GM21367 (cell line): ENCODE data around the gene CELF2.
"Not testable (repeated sequence)": the region's sequence is repeated elsewhere in the genome, so short reads cannot be mapped to it uniquely, and the experiment has no call there.

Experiments used
- ATAC-seq: cut with Tn5 transposase; IDR thresholded peaks from one replicate; pipeline ENCODE4 v1.9.1; 2021; ENCODE audit not compliant: unreplicated experiment

CELF2 gene

GRCh38 chr10:11336722-11337162 is 319.1 kb downstream of the CELF2 start:
- no peak for ATAC-seq

- no peak for ATAC-seq
These were observed 319.8 kb downstream of the CELF2 start for GRCh38 chr10:11337516-11337915.

- ATAC-seq, result no peak
These were observed 320.6 kb downstream of the CELF2 start for GRCh38 chr10:11338160-11338844.

- no peak for ATAC-seq
These were observed 321.3 kb downstream of the CELF2 start for GRCh38 chr10:11339013-11339412.

DNA sequence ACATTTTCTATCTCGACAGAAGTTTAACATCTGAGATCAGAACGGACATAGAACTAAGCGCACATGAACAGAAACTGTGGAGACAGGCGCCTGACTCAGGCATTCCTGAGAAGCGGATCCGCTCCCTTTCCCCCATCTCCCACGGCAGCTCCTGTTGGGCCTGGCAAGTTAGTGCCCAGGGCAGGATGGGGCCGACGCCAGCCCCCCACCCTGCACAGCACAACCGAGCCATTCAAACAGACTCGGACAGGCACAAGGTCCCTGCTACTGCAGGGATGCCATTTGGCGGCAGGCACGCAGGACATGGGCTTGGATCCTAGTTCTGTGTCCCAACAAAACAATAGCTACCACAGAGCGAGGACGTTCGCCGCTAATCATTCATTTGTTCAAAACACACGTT is 322.0 kb downstream of the CELF2 start:
- no peak for ATAC-seq

- no peak for ATAC-seq
These were observed 323.8 kb downstream of the CELF2 start for GRCh38 chr10:11341283-11341960.

DNA sequence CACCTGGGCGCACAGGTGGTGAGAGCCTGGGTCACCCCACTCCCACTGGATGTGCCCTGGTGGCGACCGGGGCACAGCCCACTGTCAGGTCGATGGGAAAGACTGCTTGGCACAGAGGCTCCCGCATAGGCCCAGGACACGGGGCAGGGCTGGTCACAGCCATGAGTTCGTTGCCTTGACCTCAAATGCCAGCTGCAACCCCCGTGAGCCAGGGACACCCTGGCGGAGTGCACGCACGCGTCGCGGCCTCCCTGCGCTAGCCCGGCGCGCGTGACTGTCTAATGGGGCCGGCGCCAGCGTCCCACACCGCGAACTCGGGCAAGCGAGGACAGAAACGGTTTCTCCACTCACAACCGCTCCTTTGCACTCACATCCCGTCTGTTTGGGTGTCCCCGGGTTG is 326.4 kb downstream of the CELF2 start:
- ATAC-seq, result no peak

GRCh38 chr10:11344550-11344949 is 326.9 kb downstream of the CELF2 start:
- ATAC-seq, result no peak

DNA sequence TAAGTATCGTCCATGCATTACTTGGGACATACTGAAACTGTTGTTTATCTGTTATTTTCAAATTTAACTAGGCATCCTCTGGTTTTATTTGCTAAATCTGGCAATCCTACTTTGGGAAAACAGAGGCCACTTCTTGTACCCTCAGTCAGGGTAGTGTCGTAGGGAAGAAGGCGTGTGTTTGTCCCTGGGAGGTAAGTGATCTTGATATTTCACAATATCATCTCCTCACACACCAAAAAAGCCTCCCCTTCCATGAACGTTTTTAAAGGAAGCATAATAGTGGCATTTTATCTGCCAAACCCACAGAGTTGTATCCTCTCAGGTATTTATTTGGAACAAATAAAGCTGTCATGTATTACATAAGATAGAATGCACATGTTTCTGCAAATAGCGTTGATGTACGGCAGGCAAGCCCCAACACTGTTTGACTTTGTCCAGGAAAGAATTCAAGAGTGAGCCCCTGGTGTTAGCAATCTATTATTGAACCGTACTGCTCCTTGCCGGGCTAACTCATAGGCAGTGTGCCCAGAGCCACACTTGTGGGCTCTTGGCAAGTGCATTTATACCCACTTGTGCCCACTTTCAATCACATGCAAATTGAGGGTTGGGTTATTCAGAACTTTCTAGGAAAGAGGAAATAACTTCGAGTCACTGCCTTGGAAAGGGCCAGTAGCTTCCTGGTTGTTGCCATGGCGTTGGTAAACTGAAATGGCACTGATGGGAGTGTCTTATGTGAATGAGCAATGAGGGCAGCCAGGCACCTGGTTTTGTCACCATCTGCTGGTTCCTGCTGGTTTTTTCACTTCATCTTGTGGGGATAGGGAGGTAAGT is 327.8 kb downstream of the CELF2 start:
- ATAC-seq, result no peak

DNA sequence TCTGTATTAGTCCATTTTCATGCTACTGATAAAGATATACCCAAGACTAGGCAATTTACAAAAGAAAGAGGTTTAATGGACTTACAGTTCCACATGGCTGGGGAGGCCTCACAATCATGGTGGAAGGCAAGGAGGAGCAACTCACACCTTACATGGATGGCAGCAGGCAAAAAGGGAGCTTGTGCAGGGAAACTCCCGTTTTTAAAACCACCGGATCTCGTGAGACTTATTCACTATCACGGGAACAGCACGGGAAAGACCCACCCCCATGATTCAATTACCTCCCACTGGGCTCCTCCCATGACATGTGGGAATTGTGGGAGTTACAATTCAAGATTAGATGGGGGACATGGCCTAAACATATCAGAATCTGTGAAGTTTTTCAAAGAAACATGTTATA is 329.9 kb downstream of the CELF2 start:
- not testable (repeated sequence) for ATAC-seq

- ATAC-seq, result no peak
These were observed 334.1 kb downstream of the CELF2 start for GRCh38 chr10:11351801-11352200.

GRCh38 chr10:11353006-11353896 is 335.6 kb downstream of the CELF2 start:
- no peak for ATAC-seq

DNA sequence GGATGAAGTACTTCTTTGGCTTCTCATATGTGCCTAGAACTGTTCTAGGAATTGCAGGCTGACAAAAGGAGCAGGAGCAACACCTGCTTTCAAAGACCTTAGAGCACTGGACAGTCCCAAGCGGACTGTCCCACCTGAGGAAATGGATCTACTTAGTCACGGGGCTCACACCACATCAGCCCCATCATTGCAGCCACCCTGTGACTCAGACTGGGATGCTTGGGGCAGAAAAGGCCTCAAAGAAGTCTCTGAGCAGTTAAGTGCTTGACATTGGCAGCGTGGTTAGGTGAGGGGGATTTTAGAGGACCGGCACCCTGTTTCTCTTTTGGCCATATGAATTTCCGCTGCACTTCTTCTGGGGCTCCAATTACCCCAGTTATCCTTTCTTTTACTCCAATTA is 337.2 kb downstream of the CELF2 start:
- no peak for ATAC-seq

GRCh38 chr10:11355592-11355991 is 337.9 kb downstream of the CELF2 start:
- ATAC-seq, result no peak

- ATAC-seq, result no peak
These were observed 339.8 kb downstream of the CELF2 start for GRCh38 chr10:11357439-11357838.

DNA sequence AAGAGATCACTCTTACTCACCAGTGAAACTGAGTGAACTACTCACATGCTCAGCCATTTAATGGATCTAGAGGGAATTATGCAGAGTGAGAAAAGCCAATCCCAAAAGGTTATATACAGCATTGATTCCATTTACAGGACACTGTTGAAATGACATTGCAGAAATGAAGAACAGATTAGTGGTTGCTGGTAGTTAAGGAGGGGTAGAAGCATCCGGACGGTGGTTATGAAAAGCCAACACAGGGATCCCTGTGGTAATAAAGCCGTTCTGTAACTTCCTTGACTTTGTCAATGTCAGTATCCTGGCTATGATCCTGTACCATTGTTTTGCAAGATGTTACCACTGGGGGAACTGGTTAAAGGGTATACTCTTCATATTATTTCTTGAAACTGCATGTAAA is 340.3 kb downstream of the CELF2 start:
- no peak for ATAC-seq

GRCh38 chr10:11358923-11359575 is 341.4 kb downstream of the CELF2 start:
- ATAC-seq, result no peak

GRCh38 chr10:11359869-11360268 is 342.2 kb downstream of the CELF2 start:
- ATAC-seq, result no peak

DNA sequence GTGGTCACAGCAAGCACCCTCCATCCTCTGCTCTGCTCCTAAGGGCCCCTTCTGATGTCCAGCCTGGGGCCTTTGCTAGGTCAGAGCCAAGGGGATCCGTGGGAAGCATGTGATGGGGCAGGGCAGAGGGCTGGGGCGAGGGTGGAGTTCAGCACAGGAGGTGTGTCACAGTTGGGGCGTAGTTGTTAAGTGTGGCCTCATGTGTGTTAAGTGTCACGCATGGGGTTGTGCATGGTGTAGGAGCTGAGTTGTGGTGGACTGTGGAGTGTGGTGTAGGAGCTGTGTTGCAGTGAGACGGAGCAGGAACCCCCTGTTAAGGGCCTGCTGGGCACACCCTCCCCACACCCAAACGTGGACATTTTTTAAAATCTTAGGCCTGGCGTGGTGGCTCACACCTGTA is 345.8 kb downstream of the CELF2 start:
- no peak for ATAC-seq

GRCh38 chr10:11364241-11364640 is 346.6 kb downstream of the CELF2 start:
- ATAC-seq, result no peak
